ENCODE measurements around the gene ENTPD5.

DNA sequence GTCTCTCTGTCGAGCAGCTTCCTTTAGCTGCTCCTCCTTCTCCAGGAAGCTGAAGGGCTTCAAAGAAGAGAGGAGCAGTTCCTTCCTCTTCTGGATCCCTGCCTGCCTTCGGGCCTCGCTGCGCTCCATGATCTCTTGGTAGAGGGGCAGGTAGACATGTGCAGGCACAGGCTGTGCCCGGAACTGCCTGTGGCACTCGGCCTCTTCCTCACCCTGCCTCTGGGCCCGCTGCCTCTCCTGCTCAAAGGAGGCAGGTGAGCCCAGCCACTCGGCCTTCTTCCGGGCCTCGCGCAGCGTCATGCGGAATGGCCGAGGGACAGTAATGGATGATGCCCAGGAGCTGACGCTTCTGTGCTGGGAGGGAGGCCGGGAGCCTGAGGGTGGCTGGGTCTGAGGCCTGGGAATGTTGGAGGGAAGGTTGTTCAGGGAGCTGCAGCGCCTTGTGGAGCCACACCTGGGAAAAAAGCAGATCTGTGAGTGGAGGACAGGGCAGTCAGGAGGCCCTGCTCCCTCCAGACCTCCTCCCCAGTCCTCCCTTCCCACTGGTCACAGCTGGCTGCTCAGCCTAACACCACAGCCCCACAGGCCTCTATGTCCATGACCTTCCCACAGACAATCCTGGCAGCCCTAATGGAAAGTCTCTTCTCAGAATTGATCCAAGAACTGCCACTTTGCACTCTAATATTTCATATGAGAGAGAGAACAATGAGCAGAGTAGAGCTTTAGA lies 74.5 kb downstream of the ENTPD5 start:
- TF ChIP-seq, protein P1, sequence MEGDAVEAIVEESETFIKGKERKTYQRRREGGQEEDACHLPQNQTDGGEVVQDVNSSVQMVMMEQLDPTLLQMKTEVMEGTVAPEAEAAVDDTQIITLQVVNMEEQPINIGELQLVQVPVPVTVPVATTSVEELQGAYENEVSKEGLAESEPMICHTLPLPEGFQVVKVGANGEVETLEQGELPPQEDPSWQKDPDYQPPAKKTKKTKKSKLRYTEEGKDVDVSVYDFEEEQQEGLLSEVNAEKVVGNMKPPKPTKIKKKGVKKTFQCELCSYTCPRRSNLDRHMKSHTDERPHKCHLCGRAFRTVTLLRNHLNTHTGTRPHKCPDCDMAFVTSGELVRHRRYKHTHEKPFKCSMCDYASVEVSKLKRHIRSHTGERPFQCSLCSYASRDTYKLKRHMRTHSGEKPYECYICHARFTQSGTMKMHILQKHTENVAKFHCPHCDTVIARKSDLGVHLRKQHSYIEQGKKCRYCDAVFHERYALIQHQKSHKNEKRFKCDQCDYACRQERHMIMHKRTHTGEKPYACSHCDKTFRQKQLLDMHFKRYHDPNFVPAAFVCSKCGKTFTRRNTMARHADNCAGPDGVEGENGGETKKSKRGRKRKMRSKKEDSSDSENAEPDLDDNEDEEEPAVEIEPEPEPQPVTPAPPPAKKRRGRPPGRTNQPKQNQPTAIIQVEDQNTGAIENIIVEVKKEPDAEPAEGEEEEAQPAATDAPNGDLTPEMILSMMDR (IDR thresholded peaks at IDR 0.05), result no peak
- TF ChIP-seq POLR2A (IDR thresholded peaks at IDR 0.05), result no peak
- no peak for TF ChIP-seq EP300 (IDR thresholded peaks at IDR 0.05)
